K562 (cell line): Measurements from ENCODE around the gene RREB1. TPM values are rescaled to one million over a fixed set of nuclear protein-coding genes. Genes with fewer than 3 reads are reported as not detected.

Source experiments
- ATAC-seq: fragments of 200-7000 bp; cut with Tn5 transposase; 3 replicates; pipeline ENCODE4 v1.9.1; 2020; ENCODE audit warnings: moderate library complexity
- BruUV-seq: library from RNA; stranded (reverse); fragments of 400-500 nt; replicated peaks from 2 replicates; lab custom pipeline; 2021; lab: Mats Ljungman, UMichigan
- CTCF ChIA-PET: fragments of 300-600 bp; formaldehyde crosslinking; extraction: SDS; loops from one replicate; lab custom pipeline; 2021; ENCODE audit warnings: low intra/inter-chr PET ratio; lab: Yijun Ruan, JAX
- POLR2A ChIA-PET: fragments of 300-600, 350-650 bp; sonication (Branson Sonifier 250); formaldehyde crosslinking; extraction: SDS; loops from one replicate; lab custom pipeline; 2021; ENCODE audit warnings: antibody characterized with exemption, inconsistent platforms; lab: Yijun Ruan, JAX
- DNase-seq, 4 experiments: peaks; one replicate each; pipeline versions ENCODE4 v3.0.0 to v3.0.0-alpha.2; 2011 to 2018; ENCODE audit warnings: low spot score in 3 of 4, mixed read lengths in 3 of 4; ENCODE audit errors: extremely low read depth in 1 of 4
- FAIRE-seq: peaks from 2 replicates; lab custom pipeline; 2011; peaks lifted over from hg19 to GRCh38; lab: Jason Lieb, UNC
- H2AFZ ChIP-seq: 2 replicates; pipeline ENCODE4 v1.6.0; 2011; ENCODE audit warnings: low read depth, low read length, control low read depth, inconsistent platforms
- H3K27ac ChIP-seq: fragments of 200-600 bp; 3 replicates; pipeline ENCODE4 v1.8.0; 2011; ENCODE audit warnings: low read depth, mild to moderate bottlenecking, control low read depth, inconsistent platforms, low read length, moderate library complexity, mixed read lengths; ENCODE audit errors: extremely low read depth
- H3K27me3 ChIP-seq, 2 experiments: fragments of 300-600 bp in 1 of 2; 2 replicates in 1 of 2; 3 replicates in 1 of 2; pipeline versions ENCODE4 v1.6.0 to v1.8.0; 2011; ENCODE audit warnings: inconsistent platforms in 2 of 2, low read length in 2 of 2, mild to moderate bottlenecking in 1 of 2, mixed read lengths in 1 of 2, moderate library complexity in 1 of 2; ENCODE audit not compliant: control insufficient read depth in 2 of 2, insufficient read depth in 2 of 2
- H3K36me3 ChIP-seq: fragments of 300-600 bp; 3 replicates; pipeline ENCODE4 v1.8.0; 2011; ENCODE audit warnings: mild to moderate bottlenecking, low read length, inconsistent platforms; ENCODE audit not compliant: control insufficient read depth, insufficient read depth
- H3K4me1 ChIP-seq, 2 experiments: fragments of 200-600 bp in 1 of 2; replicated peaks in 1 of 2; 2 replicates in 1 of 2; 3 replicates in 1 of 2; pipeline versions ENCODE4 v1.5.1 to v1.8.0; 2011; ENCODE audit warnings: inconsistent platforms in 2 of 2, low read length in 2 of 2, mild to moderate bottlenecking in 1 of 2, mixed read lengths in 1 of 2, moderate library complexity in 1 of 2; ENCODE audit not compliant: control insufficient read depth in 2 of 2, insufficient read depth in 2 of 2
- H3K4me2 ChIP-seq: 2 replicates; pipeline ENCODE4 v1.6.1; 2011; ENCODE audit warnings: low read length, control low read depth, inconsistent platforms, mixed read lengths; ENCODE audit not compliant: insufficient read depth
- H3K4me3 ChIP-seq: fragments of 200-600 bp; sonication (generic), shearing (Covaris generic); 2 replicates; pipeline ENCODE4 v1.5.1; 2016; ENCODE audit warnings: control low read depth, inconsistent platforms
- H3K79me2 ChIP-seq: fragments of 200-600 bp; 3 replicates; pipeline ENCODE4 v1.8.0; 2011; ENCODE audit warnings: low read length, inconsistent platforms; ENCODE audit not compliant: control insufficient read depth, insufficient read depth
- H3K9ac ChIP-seq, 2 experiments: 2 replicates each; pipeline versions ENCODE4 v1.6.0 to v1.6.1; 2011; ENCODE audit warnings: low read depth in 2 of 2, low read length in 2 of 2, control low read depth in 1 of 2, inconsistent platforms in 1 of 2, mild to moderate bottlenecking in 1 of 2, mixed read lengths in 1 of 2; ENCODE audit not compliant: insufficient read depth in 1 of 2
- H3K9me1 ChIP-seq: one replicate; pipeline ENCODE4 v1.6.0; 2011; ENCODE audit warnings: inconsistent platforms, mild to moderate bottlenecking, low read length, moderate library complexity; ENCODE audit not compliant: control insufficient read depth, insufficient read depth
- H3K9me3 ChIP-seq: replicated peaks from 2 replicates; pipeline ENCODE4 v1.5.1; 2011; ENCODE audit warnings: low read depth, low read length, inconsistent platforms; ENCODE audit not compliant: control insufficient read depth, insufficient read depth
- H4K20me1 ChIP-seq: replicated peaks from 2 replicates; pipeline ENCODE4 v1.6.1; 2011; ENCODE audit warnings: low read length, inconsistent platforms, mixed read lengths; ENCODE audit not compliant: control insufficient read depth, insufficient read depth
- AFF1 ChIP-seq, 2 experiments: fragments of 450-650 bp; IDR thresholded peaks; 2 replicates each; pipeline ENCODE4 v1.6.1; 2018; ENCODE audit warnings: mild to moderate bottlenecking in 2 of 2, low read depth in 1 of 2; ENCODE audit not compliant: partially characterized antibody in 2 of 2
- EP400 ChIP-seq: fragments of 450-650 bp; IDR thresholded peaks from 2 replicates; pipeline ENCODE4 v1.6.1; 2017; ENCODE audit warnings: antibody characterized with exemption, mild to moderate bottlenecking, moderate library complexity
- NCOR1 ChIP-seq: fragments of 450-650 bp; IDR thresholded peaks from 2 replicates; pipeline ENCODE4 v1.6.1; 2016; ENCODE audit warnings: mild to moderate bottlenecking, moderate library complexity
- TBP ChIP-seq: optimal IDR thresholded peaks from 2 replicates; pipeline ENCODE3; 2011; ENCODE audit warnings: low read depth, low read length, improper control_type of control experiment
- THRA ChIP-seq: fragments of 450-650 bp; IDR thresholded peaks from 2 replicates; pipeline ENCODE4 v1.6.1; 2017; ENCODE audit warnings: mild to moderate bottlenecking, moderate library complexity
- ZNF584 ChIP-seq: fragments of 200-800 bp; sonication (Bioruptor generic); IDR thresholded peaks from 2 replicates; pipeline ENCODE4 v1.6.1; 2016; ENCODE audit warnings: low read depth, mild to moderate bottlenecking, missing genetic modification characterization, missing compliant biosample characterization
- whole genome bisulfite sequencing: fragments of 100-300 bp; shearing (Covaris generic); methylation state at CpG from one replicate; pipeline ENCODE4 v1.1.6; 2016; ENCODE audit warnings: low coverage, mixed read lengths; ENCODE audit not compliant: insufficient coverage; ENCODE audit errors: missing lambda C conversion rate; 5-methylcytosine and 5-hydroxymethylcytosine counted together
- in situ Hi-C: fragments of 300-500 bp; cut with MboI; formaldehyde crosslinking; loops from 4 replicates; pipeline ENCODE4 v1.15.0; 2018; ENCODE audit warnings: inconsistent platforms, mixed read lengths
- intact Hi-C: fragments of 100-400 bp; cut with micrococcal nuclease; formaldehyde crosslinking; loops from 2 replicates; pipeline ENCODE4 v1.14.2; 2022
- polyA plus RNA-seq, 8 experiments: library from polyadenylated mRNA; depleted of rRNA in 4 of 8; stranded (reverse) in 5 of 8; unstranded in 3 of 8; fragments of >200 nt; fragmentation: Nextera tagmentation in 2 of 8; fragmentation: Illumina TruSeq in 1 of 8; extraction: Ambion mirVana in 2 of 8; extraction: Trizol in 1 of 8; gene quantifications; 2 replicates each; pipeline versions ENCODE4 v1.2.1 to v1.2.3, GENCODE V29; 2011 to 2014; ENCODE audit warnings: inconsistent platforms in 1 of 8, missing spikeins in 1 of 8
- total RNA-seq, 7 experiments: library from RNA; depleted of rRNA in 6 of 7; stranded (reverse); fragments of >200 nt in 6 of 7; fragmentation: Illumina TruSeq in 2 of 7; extraction: Trizol in 2 of 7; gene quantifications; 2 replicates each; pipeline versions ENCODE4 v1.2.1 to v1.2.3, GENCODE V29; 2011 to 2021; ENCODE audit warnings: low replicate concordance in 1 of 7

Gene RREB1
- total and polyA plus RNA-seq, 9 of the 15 experiments (the other 6 are each of a cell fraction or from before 2014, with no cell fraction given): 3.3 to 64.2 (median 19.3) TPM

GRCh38 chr6:7058250-7058923 is 49.4 kb upstream of the RREB1 start:
- no TSS peak for BruUV-seq
- 10% methylated on average over 4 of the region's 4 CpGs for WGBS
- Histone ChIP-seq H3K79me2 (no peaks in the 10 kb centered on the region), H3K9ac (peak overlapping the region; percentile 6 to 65; a peak in 3 of 4 replicates), H3K36me3 (no peaks in the 10 kb centered on the region), H3K4me1 (peaks cover 10 to 36% of the 10 kb centered on the region in 2 experiments), H4K20me1 (no peaks in the 10 kb centered on the region), H3K27me3 (no peaks in the 10 kb centered on the region), H3K4me3 (no peak overlapping the region), H3K9me3 (no peaks in the 10 kb centered on the region), H2AFZ (peak overlapping the region; percentile 96), H3K27ac (peak overlapping the region; percentile 86), H3K9me1 (no peaks in the 10 kb centered on the region), H3K4me2 (peak overlapping the region; percentile 51)
- ATAC-seq: peak; percentile 95
- peak; percentile 54 to 92 (median 71) for DNase-seq
- intact Hi-C loops: loop anchor here (2.0 to 5.0 kb wide), 2 partner anchors 18 to 49 kb away; partner anchors contain the start of gene RREB1
- peak; percentile 93 for FAIRE-seq
- in situ Hi-C loops: no loop called here
- ChIA-PET CTCF (no interaction called here), POLR2A (interaction anchor here (0.8 to 1.6 kb wide), 16 partner anchors 9 to 201 kb away, joined by 3 to 15 read pairs (median 4); no protein-coding TSS in a partner anchor)
- peak; percentile 91 for TF ChIP-seq EP400
- peak in 1 of 2 experiments; percentile 89 for TF ChIP-seq AFF1 (IDR thresholded peaks at IDR 0.05; ENCODE audit: low read depth in 1 of 2, partially characterized antibody in 2 of 2)
- no peak for TF ChIP-seq THRA
- peak; percentile 54 for TF ChIP-seq TBP
- TF ChIP-seq ZNF584 (CRISPR knock-in tag): peak; percentile 93
- peak; percentile 43 for TF ChIP-seq NCOR1
